ENCODE results near the gene CLASRP. TPM values are rescaled to one million over a fixed set of nuclear protein-coding genes. Genes with fewer than 3 reads are reported as not detected.

CLASRP gene
- polyA plus RNA-seq, 3 donors = 2.2 to 152 (median 4.1) TPM

GRCh38 chr19:45119582-45119981, 80.7 kb downstream of the CLASRP start:
- H3K4me1 Mint-ChIP-seq = peaks cover 42% of the 10 kb centered on the region
- peak overlapping the region in 1 of 7 donors; percentile 69 for H3K27ac Mint-ChIP-seq

More at GRCh38 chr19:45119582-45119981, 80.7 kb downstream of the CLASRP start:
- WGBS (ENCODE audit: insufficient coverage) = no CpG with 5 or more reads among the region's 6 CpGs
- Histone ChIP-seq H3K9ac (ENCODE audit: insufficient read depth, low read length, poor library complexity, severe bottlenecking) (no peak overlapping the region), H3K4me1 (ENCODE audit: control insufficient read depth in 1 of 2, insufficient read depth in 2 of 2, low read length in 2 of 2) (peaks cover 20 to 30% of the 10 kb centered on the region in 2 donors), H3K27ac (ENCODE audit: low read depth in 1 of 2, low read length in 2 of 2) (no peak overlapping the region), H3K9me3 (replicated peaks in 1 of 2; ENCODE audit: control insufficient read depth in 1 of 2, insufficient read depth in 1 of 2, low read length in 2 of 2) (no peaks in the 10 kb centered on the region), H3K36me3 (replicated peaks in 1 of 2; ENCODE audit: control insufficient read depth in 1 of 2, insufficient read depth in 2 of 2, low read length in 2 of 2) (no peaks in the 10 kb centered on the region), H3K4me2 (replicated peaks; ENCODE audit: extremely low read depth, low read length, poor library complexity, severe bottlenecking) (no peak overlapping the region), H2AFZ (ENCODE audit: insufficient read depth, low read depth, low read length, poor library complexity, severe bottlenecking) (no peak overlapping the region), H3K4me3 (replicated peaks in 1 of 3; ENCODE audit: low read depth in 2 of 3, low read length in 3 of 3) (no peak overlapping the region), H4K20me1 (ENCODE audit: insufficient read depth, low read length) (peaks cover 82% of the 10 kb centered on the region), H3K79me2 (ENCODE audit: insufficient read depth, low read length) (peaks cover 64% of the 10 kb centered on the region), H3K27me3 (ENCODE audit: control insufficient read depth in 2 of 2, insufficient read depth in 2 of 2, low read length in 2 of 2) (no peaks in the 10 kb centered on the region)
- H3K9me3 Mint-ChIP-seq = no peaks in the 10 kb centered on the region
- H3K4me3 Mint-ChIP-seq = no peak overlapping the region
- TF ChIP-seq, protein P1, sequence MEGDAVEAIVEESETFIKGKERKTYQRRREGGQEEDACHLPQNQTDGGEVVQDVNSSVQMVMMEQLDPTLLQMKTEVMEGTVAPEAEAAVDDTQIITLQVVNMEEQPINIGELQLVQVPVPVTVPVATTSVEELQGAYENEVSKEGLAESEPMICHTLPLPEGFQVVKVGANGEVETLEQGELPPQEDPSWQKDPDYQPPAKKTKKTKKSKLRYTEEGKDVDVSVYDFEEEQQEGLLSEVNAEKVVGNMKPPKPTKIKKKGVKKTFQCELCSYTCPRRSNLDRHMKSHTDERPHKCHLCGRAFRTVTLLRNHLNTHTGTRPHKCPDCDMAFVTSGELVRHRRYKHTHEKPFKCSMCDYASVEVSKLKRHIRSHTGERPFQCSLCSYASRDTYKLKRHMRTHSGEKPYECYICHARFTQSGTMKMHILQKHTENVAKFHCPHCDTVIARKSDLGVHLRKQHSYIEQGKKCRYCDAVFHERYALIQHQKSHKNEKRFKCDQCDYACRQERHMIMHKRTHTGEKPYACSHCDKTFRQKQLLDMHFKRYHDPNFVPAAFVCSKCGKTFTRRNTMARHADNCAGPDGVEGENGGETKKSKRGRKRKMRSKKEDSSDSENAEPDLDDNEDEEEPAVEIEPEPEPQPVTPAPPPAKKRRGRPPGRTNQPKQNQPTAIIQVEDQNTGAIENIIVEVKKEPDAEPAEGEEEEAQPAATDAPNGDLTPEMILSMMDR (IDR thresholded peaks at IDR 0.05) = no peak
- H3K36me3 Mint-ChIP-seq = peaks cover 4 to 11% of the 10 kb centered on the region in 2 donors
- H3K27me3 Mint-ChIP-seq (ENCODE audit: low read depth in 3 of 3) = peaks cover 6 to 11% (median 7%) of the 10 kb centered on the region in 3 donors
- intact Hi-C loops (cut with micrococcal nuclease) = no loop called here
- no peak for DNase-seq

Small RNAs within 50 kb of the gene (small RNA-seq; reads per million reads assigned to genes)
- gene RNU6-611P (ENCODE audit: insufficient read length, low read depth) = not detected

Other genes with a start within 250 kb of the CLASRP start
- gene BCAM, start 229.9 kb upstream of the CLASRP start, polyA plus RNA-seq = under 1 TPM in 1 of 3 donors, not detected in 2; 0.09 TPM
- gene NECTIN2, start 192.7 kb upstream of the CLASRP start, polyA plus RNA-seq = 10 to 100 TPM in 1 of 3 donors, 1 to 10 TPM in 2; 5.6 to 18.2 (median 9.3) TPM
- gene TOMM40, start 147.8 kb upstream of the CLASRP start, polyA plus RNA-seq = 10 to 100 TPM; 15.0 to 25.4 (median 16.4) TPM
- gene APOE, start 133.2 kb upstream of the CLASRP start, polyA plus RNA-seq = 1 to 10 TPM in 1 of 3 donors, under 1 TPM in 1, not detected in 1; 0.30 to 1.0 TPM
- gene APOC1, start 124.4 kb upstream of the CLASRP start, polyA plus RNA-seq = under 1 TPM in 1 of 3 donors, not detected in 2; 0.20 TPM
- gene APOC4, start 96.8 kb upstream of the CLASRP start, polyA plus RNA-seq = not detected
- not detected for gene APOC2, start 93.0 kb upstream of the CLASRP start, polyA plus RNA-seq
- gene CLPTM1, start 83.7 kb upstream of the CLASRP start, polyA plus RNA-seq = 10 to 100 TPM; 14.7 to 84.3 (median 20.0) TPM
- gene RELB, start 37.6 kb upstream of the CLASRP start, polyA plus RNA-seq = 10 to 100 TPM; 32.3 to 35.0 (median 34.4) TPM
- 1 to 10 TPM; 3.8 to 7.2 (median 6.5) TPM for gene ZNF296, start 37.4 kb downstream of the CLASRP start, polyA plus RNA-seq
- 10 to 100 TPM; 67.6 to 83.4 (median 78.4) TPM for gene GEMIN7, start 40.2 kb downstream of the CLASRP start, polyA plus RNA-seq
- 10 to 100 TPM in 1 of 3 donors, under 1 TPM in 2; 0.10 to 11.8 (median 0.22) TPM for gene PPP1R37, start 54.1 kb downstream of the CLASRP start, polyA plus RNA-seq
- under 1 TPM in 1 of 3 donors, not detected in 2; 0.11 TPM for gene NKPD1, start 121.9 kb downstream of the CLASRP start, polyA plus RNA-seq
- 10 to 100 TPM; 49.7 to 82.7 (median 63.4) TPM for gene TRAPPC6A, start 139.2 kb downstream of the CLASRP start, polyA plus RNA-seq
- gene BLOC1S3, start 139.7 kb downstream of the CLASRP start, polyA plus RNA-seq = 1 to 10 TPM; 2.9 to 6.7 (median 4.7) TPM
- gene EXOC3L2, start 206.4 kb downstream of the CLASRP start, polyA plus RNA-seq = not detected
- 10 to 100 TPM in 1 of 3 donors, under 1 TPM in 2; 0.59 to 18.4 (median 0.69) TPM for gene MARK4, start 212.2 kb downstream of the CLASRP start, polyA plus RNA-seq

All from CD14-positive monocyte (primary cell).